ENCODE measurements around the gene KLHL7. TPM values are rescaled to one million over a fixed set of nuclear protein-coding genes. Genes with fewer than 3 reads are reported as not detected.

KLHL7 gene
- total RNA-seq, 1 donor from 2014 or later: 1.2 TPM

- no peak for TF ChIP-seq CTCF (IDR thresholded peaks at IDR 0.05)
- H3K27me3 ChIP-seq: no peaks in the 10 kb centered on the region
- intact Hi-C loops (cut with DNase I): loop anchor here (5.0 to 10.0 kb wide), 4 partner anchors 140 to 893 kb away; partner anchors contain the start of genes GPNMB and TRA2A
- H3K4me3 ChIP-seq: peak overlapping the region; percentile 88 to 96
- no peaks in the 10 kb centered on the region for H3K9me3 ChIP-seq
- no peak for DNase-seq (ENCODE audit: low spot score in 2 of 2)
- no peak overlapping the region for H3K27ac ChIP-seq
- peaks cover 4 to 26% of the 10 kb centered on the region in 2 donors for H3K4me1 ChIP-seq
- H3K36me3 ChIP-seq: no peaks in the 10 kb centered on the region
These were observed 2.2 kb downstream of the KLHL7 start for GRCh38 chr7:23107781-23108180.

DNA sequence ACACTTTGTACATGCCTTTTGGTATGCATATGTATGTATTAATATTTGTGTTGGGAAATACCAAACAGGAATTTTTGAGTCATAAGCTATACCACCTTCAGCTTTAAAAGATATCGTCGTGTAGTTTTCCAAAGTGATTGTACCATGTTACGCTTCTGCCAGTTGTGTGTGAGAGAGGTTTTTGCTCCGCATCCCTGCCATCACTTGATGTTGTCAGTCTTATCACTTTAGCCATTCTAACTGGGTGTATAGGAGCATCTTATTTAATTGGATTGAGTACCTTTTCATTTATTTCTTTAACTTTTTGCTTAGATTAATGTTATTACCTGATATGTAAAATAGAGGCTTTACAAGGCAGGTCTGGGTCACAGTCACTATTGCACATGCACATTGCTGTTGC is 3.4 kb downstream of the KLHL7 start:
- H3K4me1 ChIP-seq: peaks cover 4 to 26% of the 10 kb centered on the region in 2 donors
- TF ChIP-seq CTCF (IDR thresholded peaks at IDR 0.05): no peak
- no peak overlapping the region for H3K27ac ChIP-seq
- H3K9me3 ChIP-seq: no peaks in the 10 kb centered on the region
- no peaks in the 10 kb centered on the region for H3K36me3 ChIP-seq
- no peaks in the 10 kb centered on the region for H3K27me3 ChIP-seq
- DNase-seq (ENCODE audit: low spot score in 2 of 2): no peak
- intact Hi-C loops (cut with DNase I): loop anchor here (5.0 to 10.0 kb wide), 4 partner anchors 138 to 894 kb away; partner anchors contain the start of genes GPNMB and TRA2A
- H3K4me3 ChIP-seq: peak overlapping the region in 1 of 2 donors; percentile 20

DNA sequence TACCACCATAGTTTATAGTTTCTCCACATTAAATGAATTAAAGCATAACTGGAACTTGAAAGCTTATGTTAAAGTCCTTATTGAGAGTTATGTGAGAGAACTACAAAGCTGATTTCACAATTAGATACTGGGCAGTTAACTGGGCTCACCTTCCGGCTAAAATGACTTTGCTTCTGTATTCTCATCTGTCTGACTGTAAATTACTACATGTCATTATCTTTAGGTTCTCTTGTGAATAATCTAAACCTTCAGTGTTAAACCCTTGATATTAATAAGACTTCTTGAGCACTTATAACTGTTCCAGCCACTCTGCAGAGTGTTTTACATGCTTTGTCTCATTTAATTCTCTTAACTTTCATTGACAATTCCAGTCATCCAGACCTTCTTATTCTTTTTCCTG is 3.9 kb downstream of the KLHL7 start:
- no peaks in the 10 kb centered on the region for H3K36me3 ChIP-seq
- no peak overlapping the region for H3K27ac ChIP-seq
- intact Hi-C loops (cut with DNase I): loop anchor here (5.0 to 10.0 kb wide), 4 partner anchors 138 to 895 kb away; partner anchors contain the start of genes GPNMB and TRA2A
- H3K4me3 ChIP-seq: peak overlapping the region in 1 of 2 donors; percentile 20
- H3K9me3 ChIP-seq: no peaks in the 10 kb centered on the region
- DNase-seq (ENCODE audit: low spot score in 2 of 2): no peak
- no peak for TF ChIP-seq CTCF (IDR thresholded peaks at IDR 0.05)
- peaks cover 4 to 26% of the 10 kb centered on the region in 2 donors for H3K4me1 ChIP-seq
- no peaks in the 10 kb centered on the region for H3K27me3 ChIP-seq

GRCh38 chr7:23114896-23115295 is 9.3 kb downstream of the KLHL7 start:
- DNase-seq (ENCODE audit: low spot score in 2 of 2): no peak
- no peaks in the 10 kb centered on the region for H3K9me3 ChIP-seq
- intact Hi-C loops (cut with DNase I): no loop called here
- peaks cover 0 to under 1% of the 10 kb centered on the region in 2 donors for H3K4me1 ChIP-seq
- TF ChIP-seq CTCF (IDR thresholded peaks at IDR 0.05): no peak
- H3K27ac ChIP-seq: no peak overlapping the region
- no peaks in the 10 kb centered on the region for H3K27me3 ChIP-seq
- peaks cover 0 to 6% of the 10 kb centered on the region in 2 donors for H3K36me3 ChIP-seq
- H3K4me3 ChIP-seq: no peak overlapping the region

- Histone ChIP-seq H3K27me3 (no peaks in the 10 kb centered on the region), H3K36me3 (peaks cover 0 to 6% of the 10 kb centered on the region in 2 donors), H3K4me3 (no peak overlapping the region), H3K27ac (no peak overlapping the region), H3K4me1 (no peaks in the 10 kb centered on the region), H3K9me3 (no peaks in the 10 kb centered on the region)
- no peak for TF ChIP-seq CTCF (IDR thresholded peaks at IDR 0.05)
- no peak for DNase-seq (ENCODE audit: low spot score in 2 of 2)
- intact Hi-C loops (cut with DNase I): no loop called here
These were observed 10.4 kb downstream of the KLHL7 start for GRCh38 chr7:23115991-23116390.

GRCh38 chr7:23117841-23118240 is 12.3 kb downstream of the KLHL7 start:
- TF ChIP-seq CTCF (IDR thresholded peaks at IDR 0.05): no peak

More at GRCh38 chr7:23117841-23118240, 12.3 kb downstream of the KLHL7 start:
- Histone ChIP-seq H3K27ac (no peak overlapping the region), H3K9me3 (no peaks in the 10 kb centered on the region), H3K4me3 (no peak overlapping the region), H3K36me3 (peaks cover 0 to 6% of the 10 kb centered on the region in 2 donors), H3K27me3 (no peaks in the 10 kb centered on the region), H3K4me1 (no peaks in the 10 kb centered on the region)
- DNase-seq (ENCODE audit: low spot score in 2 of 2): no peak
- intact Hi-C loops (cut with DNase I): no loop called here

All from ascending aorta (tissue), 2 donors.